ENCODE results near the gene CCER1.
A peak's percentile ranks its signal among the peaks of the same experiment; 100 is the strongest.
"Not testable (repeated sequence)": the region's sequence is repeated elsewhere in the genome, so short reads cannot be mapped to it uniquely, and the experiment has no call there.

Gene CCER1

GRCh38 chr12:90954921-90955320, at the start of gene CCER1:
CCER1 (minus strand) TSS chr12:90955176; CDS start chr12:90954742, 434 bp downstream.
- no peak for DNase-seq

- DNase-seq, result no peak
These were observed 48.8 kb upstream of the CCER1 start for GRCh38 chr12:91003737-91004136.

GRCh38 chr12:91001306-91001705, 46.3 kb upstream of the CCER1 start:
- no peak for DNase-seq

GRCh38 chr12:90999966-91000365, 45.0 kb upstream of the CCER1 start:
- DNase-seq, result no peak

- no peak for DNase-seq
These were observed 44.6 kb upstream of the CCER1 start for GRCh38 chr12:90999527-90999926.

GRCh38 chr12:90995010-90995409, 40.0 kb upstream of the CCER1 start:
- DNase-seq, result no peak

GRCh38 chr12:90991952-90992465, 37.0 kb upstream of the CCER1 start:
- DNase-seq, result no peak

GRCh38 chr12:90990611-90991010, 35.6 kb upstream of the CCER1 start:
- no peak for DNase-seq

GRCh38 chr12:90989686-90990111, 34.7 kb upstream of the CCER1 start:
- DNase-seq, result no peak

- DNase-seq, result no peak
These were observed 32.5 kb upstream of the CCER1 start for GRCh38 chr12:90987520-90987919.

- no peak for DNase-seq
These were observed 32.1 kb upstream of the CCER1 start for GRCh38 chr12:90987101-90987500.

GRCh38 chr12:90985331-90985730, 30.4 kb upstream of the CCER1 start:
- DNase-seq, result not testable (repeated sequence)

GRCh38 chr12:90984114-90984513, 29.1 kb upstream of the CCER1 start:
- DNase-seq, result no peak

- no peak for DNase-seq
These were observed 27.2 kb upstream of the CCER1 start for GRCh38 chr12:90982170-90982569.

GRCh38 chr12:90979951-90980350, 25.0 kb upstream of the CCER1 start:
- no peak for DNase-seq

- DNase-seq, result no peak
These were observed 24.0 kb upstream of the CCER1 start for GRCh38 chr12:90979019-90979418.

- DNase-seq, result peak; percentile 17
These were observed 23.3 kb upstream of the CCER1 start for GRCh38 chr12:90978117-90978770.

GRCh38 chr12:90977224-90977623, 22.2 kb upstream of the CCER1 start:
- no peak for DNase-seq

GRCh38 chr12:90974286-90974685, 19.3 kb upstream of the CCER1 start:
- no peak for DNase-seq

- DNase-seq, result no peak
These were observed 17.2 kb upstream of the CCER1 start for GRCh38 chr12:90972226-90972625.

- DNase-seq, result no peak
These were observed 15.9 kb upstream of the CCER1 start for GRCh38 chr12:90970911-90971310.

GRCh38 chr12:90970471-90970870, 15.5 kb upstream of the CCER1 start:
- DNase-seq, result no peak

- no peak for DNase-seq
These were observed 14.9 kb upstream of the CCER1 start for GRCh38 chr12:90969851-90970250.

- DNase-seq, result no peak
These were observed 14.4 kb upstream of the CCER1 start for GRCh38 chr12:90969346-90969745.

- DNase-seq, result no peak
These were observed 10.2 kb upstream of the CCER1 start for GRCh38 chr12:90965204-90965603.
